ENCODE data around the gene FLAD1. TPM values are rescaled to one million over a fixed set of nuclear protein-coding genes. Genes with fewer than 3 reads are reported as not detected.

Gene FLAD1
- total and polyA plus RNA-seq, 7 donors, result 17.5 to 36.5 (median 22.8) TPM

DNA sequence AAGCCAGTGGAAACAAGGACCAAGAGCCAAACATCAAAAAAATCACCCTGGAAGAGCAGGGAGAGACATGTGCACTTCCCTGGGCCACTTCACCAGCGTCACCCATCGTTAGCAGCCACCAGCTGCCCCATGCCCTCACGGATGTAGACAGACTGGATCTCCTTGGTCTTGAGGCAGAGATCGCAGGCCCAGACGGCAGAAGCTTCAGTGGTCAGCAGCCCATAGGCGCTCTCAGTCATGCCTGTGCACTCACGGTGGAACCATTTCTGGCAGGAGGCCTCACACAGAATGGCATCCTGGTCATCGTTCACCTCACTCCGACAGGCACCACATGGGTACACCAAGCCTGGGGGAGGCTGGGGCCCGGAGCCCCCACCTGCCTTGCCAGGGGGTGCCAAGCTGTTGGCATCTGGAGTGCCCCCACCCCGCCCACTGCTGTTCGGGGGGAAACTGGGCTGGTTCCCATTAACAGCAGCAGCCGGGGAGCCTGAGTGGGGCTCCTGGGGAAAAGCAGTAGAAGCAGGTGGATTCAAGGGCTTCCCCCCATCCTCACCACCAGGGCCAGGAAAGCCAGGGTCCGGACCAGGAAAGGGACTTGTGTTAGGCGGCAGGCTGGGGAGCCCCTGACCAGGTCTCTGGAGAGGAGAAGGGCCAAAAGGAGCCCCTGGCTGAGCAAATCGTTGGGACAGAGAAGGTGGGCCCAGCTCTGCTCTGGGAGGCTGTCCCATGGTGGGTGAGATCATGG, 24.3 kb upstream of the FLAD1 start:
- WGBS, 2 donors, result 90 to 93% methylated on average over 16 of the region's 16 CpGs
- intact Hi-C loops (cut with DNase I), result no loop called here
- H3K4me1 ChIP-seq, result peaks cover 0 to 66% (median 61%) of the 10 kb centered on the region in 4 donors
- no peaks in the 10 kb centered on the region for H3K27me3 ChIP-seq
- no peak overlapping the region for H3K4me3 ChIP-seq
- no peak overlapping the region for H3K27ac ChIP-seq
- H3K9me3 ChIP-seq, result no peaks in the 10 kb centered on the region
- DNase-seq, result no peak
- no peak for TF ChIP-seq POLR2AphosphoS5 (IDR thresholded peaks at IDR 0.05)
- no peak for TF ChIP-seq POLR2A (IDR thresholded peaks at IDR 0.05)
- TF ChIP-seq CTCF (IDR thresholded peaks at IDR 0.05), result no peak
- TF ChIP-seq EP300 (IDR thresholded peaks at IDR 0.05), result no peak
- peaks cover 14 to 28% (median 20%) of the 10 kb centered on the region in 4 donors for H3K36me3 ChIP-seq

DNA sequence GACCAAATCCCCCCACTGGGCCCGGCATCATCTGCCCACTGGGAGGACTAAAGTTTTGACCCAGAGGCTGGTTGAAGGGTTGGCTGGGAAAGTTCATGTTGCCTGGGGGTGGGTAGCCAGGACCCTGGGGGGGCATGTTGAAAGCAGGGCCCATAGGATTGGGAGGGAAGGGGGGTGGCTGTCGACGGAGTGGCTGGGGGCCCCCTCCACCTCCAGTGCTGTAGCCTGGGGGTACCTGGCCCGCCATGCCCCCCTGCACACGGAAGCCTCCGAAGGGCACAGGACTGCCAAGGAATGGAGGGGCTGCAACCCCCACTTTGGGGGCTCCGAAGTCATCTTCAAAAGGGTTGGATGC, 23.7 kb upstream of the FLAD1 start:
- TF ChIP-seq EP300 (IDR thresholded peaks at IDR 0.05) (no peak), POLR2A (IDR thresholded peaks at IDR 0.05) (no peak), CTCF (IDR thresholded peaks at IDR 0.05) (no peak), POLR2AphosphoS5 (IDR thresholded peaks at IDR 0.05) (no peak)
- intact Hi-C loops (cut with DNase I), result no loop called here
- Histone ChIP-seq H3K36me3 (peaks cover 16 to 34% (median 25%) of the 10 kb centered on the region in 4 donors), H3K4me3 (no peak overlapping the region), H3K27me3 (no peaks in the 10 kb centered on the region), H3K9me3 (no peaks in the 10 kb centered on the region), H3K27ac (peak overlapping the region in 1 of 4 donors; percentile 11), H3K4me1 (peaks cover 0 to 61% (median 55%) of the 10 kb centered on the region in 4 donors)
- no peak for DNase-seq
- 94 to 96% methylated on average over 7 of the region's 7 CpGs for WGBS, 2 donors

DNA sequence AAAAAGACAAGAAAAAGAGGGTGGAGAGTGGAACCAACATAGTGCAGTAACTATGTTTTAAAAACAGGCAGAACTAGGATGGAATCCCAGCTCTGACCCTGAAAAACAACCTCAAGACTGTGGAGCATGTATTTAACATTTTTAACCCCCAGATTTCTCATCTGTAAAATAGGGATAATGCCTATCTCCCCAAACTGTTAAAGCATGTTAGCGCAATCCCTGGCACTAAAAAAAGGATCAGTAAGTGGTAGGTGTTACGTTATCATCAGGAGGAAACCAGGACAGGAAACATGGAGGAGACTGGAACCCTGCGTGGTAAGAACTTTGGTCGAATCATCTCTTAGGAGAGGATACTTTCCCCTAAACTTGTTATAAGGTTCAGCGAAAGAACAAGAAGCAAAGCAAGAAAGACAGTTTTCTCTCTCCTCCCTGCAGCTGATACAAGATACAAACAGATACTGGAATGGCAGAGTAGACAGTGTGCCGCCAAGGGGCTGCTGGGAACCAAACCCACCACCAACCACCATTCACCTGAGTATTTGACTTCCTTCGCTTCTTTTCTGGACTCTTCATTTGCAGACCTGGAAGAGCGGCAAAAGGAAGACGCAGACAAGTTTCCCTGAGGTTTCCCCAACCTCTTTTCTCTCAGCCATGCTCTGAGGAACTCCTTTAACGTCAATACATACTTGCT, 22.6 kb upstream of the FLAD1 start:
- WGBS, 2 donors, result 25 to 28% methylated on average over 10 of the region's 10 CpGs

More for the DNA sequence above, 22.6 kb upstream of the FLAD1 start:
- H3K36me3 ChIP-seq, result peaks cover 21 to 45% (median 34%) of the 10 kb centered on the region in 4 donors
- DNase-seq, result no peak
- peak overlapping the region; percentile 94 to 99 (median 96) for H3K27ac ChIP-seq
- H3K27me3 ChIP-seq, result no peaks in the 10 kb centered on the region
- intact Hi-C loops (cut with DNase I), result loop anchor here (1.0 to 5.0 kb wide), 2 partner anchors 37 to 57 kb away; no protein-coding TSS in a partner anchor
- H3K4me1 ChIP-seq, result peaks cover 0 to 49% (median 43%) of the 10 kb centered on the region in 4 donors
- TF ChIP-seq CTCF (IDR thresholded peaks at IDR 0.05) (no peak), POLR2AphosphoS5 (IDR thresholded peaks at IDR 0.05) (no peak), POLR2A (IDR thresholded peaks at IDR 0.05) (no peak), EP300 (IDR thresholded peaks at IDR 0.05) (no peak)
- peak overlapping the region; percentile 69 to 98 (median 92) for H3K4me3 ChIP-seq
- no peaks in the 10 kb centered on the region for H3K9me3 ChIP-seq
